ENCODE data around the gene AR. TPM values are rescaled to one million over a fixed set of nuclear protein-coding genes. Genes with fewer than 3 reads are reported as not detected.
A peak's percentile ranks its signal among the peaks of the same experiment; 100 is the strongest.

Gene AR
- total RNA-seq, 1 donor from 2014 or later: 9.0 TPM

DNA sequence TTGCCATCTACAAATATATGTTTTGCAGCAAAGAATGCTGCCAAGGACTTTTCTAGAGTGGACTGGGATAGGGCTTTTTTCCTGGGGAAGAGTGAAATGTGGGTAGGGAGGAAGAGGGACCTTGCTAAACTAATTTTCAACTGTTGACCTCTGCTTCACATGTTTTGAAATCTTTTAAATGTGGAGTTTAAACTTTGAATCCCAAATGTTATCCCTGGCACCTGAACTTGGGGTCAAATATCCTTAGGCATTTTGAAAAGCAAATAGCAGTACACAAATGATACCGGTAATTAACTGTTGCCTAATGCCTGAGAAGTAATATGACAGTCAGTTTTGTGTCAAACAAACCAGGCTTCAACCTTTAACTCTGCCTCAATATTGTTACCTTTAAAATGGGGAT lies 7.3 kb upstream of the AR start:
- peaks cover 1% of the 10 kb centered on the region for H3K9me3 Mint-ChIP-seq (ENCODE audit: unreplicated experiment)
- FAIRE-seq (no peak), DNase-seq (ENCODE audit: low read depth) (no peak)
- no peak overlapping the region for H3K9ac ChIP-seq (ENCODE audit: low read length)
- no peaks in the 10 kb centered on the region for H3K79me2 ChIP-seq (ENCODE audit: insufficient read depth, low read length)
- TF ChIP-seq EZH2 (IDR thresholded peaks at IDR 0.05; ENCODE audit: insufficient read depth, low read length): no peak
- TF ChIP-seq, protein P1, sequence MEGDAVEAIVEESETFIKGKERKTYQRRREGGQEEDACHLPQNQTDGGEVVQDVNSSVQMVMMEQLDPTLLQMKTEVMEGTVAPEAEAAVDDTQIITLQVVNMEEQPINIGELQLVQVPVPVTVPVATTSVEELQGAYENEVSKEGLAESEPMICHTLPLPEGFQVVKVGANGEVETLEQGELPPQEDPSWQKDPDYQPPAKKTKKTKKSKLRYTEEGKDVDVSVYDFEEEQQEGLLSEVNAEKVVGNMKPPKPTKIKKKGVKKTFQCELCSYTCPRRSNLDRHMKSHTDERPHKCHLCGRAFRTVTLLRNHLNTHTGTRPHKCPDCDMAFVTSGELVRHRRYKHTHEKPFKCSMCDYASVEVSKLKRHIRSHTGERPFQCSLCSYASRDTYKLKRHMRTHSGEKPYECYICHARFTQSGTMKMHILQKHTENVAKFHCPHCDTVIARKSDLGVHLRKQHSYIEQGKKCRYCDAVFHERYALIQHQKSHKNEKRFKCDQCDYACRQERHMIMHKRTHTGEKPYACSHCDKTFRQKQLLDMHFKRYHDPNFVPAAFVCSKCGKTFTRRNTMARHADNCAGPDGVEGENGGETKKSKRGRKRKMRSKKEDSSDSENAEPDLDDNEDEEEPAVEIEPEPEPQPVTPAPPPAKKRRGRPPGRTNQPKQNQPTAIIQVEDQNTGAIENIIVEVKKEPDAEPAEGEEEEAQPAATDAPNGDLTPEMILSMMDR (IDR thresholded peaks at IDR 0.05; ENCODE audit: insufficient read depth, low read depth, low read length): no peak
- H3K27ac ChIP-seq (ENCODE audit: low read depth, low read length): no peak overlapping the region
- H3K27me3 ChIP-seq (ENCODE audit: insufficient read depth, low read length): no peaks in the 10 kb centered on the region
- no peaks in the 10 kb centered on the region for H3K36me3 ChIP-seq (ENCODE audit: insufficient read depth, low read length)
- no peak overlapping the region for H2AFZ ChIP-seq (ENCODE audit: low read depth, low read length)
- H3K4me3 Mint-ChIP-seq (ENCODE audit: unreplicated experiment): no peak overlapping the region
- H4K20me1 ChIP-seq (ENCODE audit: insufficient read depth, low read length): no peaks in the 10 kb centered on the region
- no peaks in the 10 kb centered on the region for H3K36me3 Mint-ChIP-seq (ENCODE audit: low read depth, unreplicated experiment)
- no peak overlapping the region for H3K4me2 ChIP-seq (ENCODE audit: low read length)
- H3K9me3 ChIP-seq (ENCODE audit: insufficient read depth, low read depth, low read length): no peaks in the 10 kb centered on the region
- no peaks in the 10 kb centered on the region for H3K27me3 Mint-ChIP-seq (ENCODE audit: low read depth, unreplicated experiment)
- H3K4me3 ChIP-seq (ENCODE audit: insufficient read depth, low read depth, low read length): no peak overlapping the region
- no peak overlapping the region for H3K27ac Mint-ChIP-seq (ENCODE audit: unreplicated experiment)
- H3K4me1 Mint-ChIP-seq (ENCODE audit: low read depth, unreplicated experiment): no peaks in the 10 kb centered on the region
- H3K4me1 ChIP-seq (ENCODE audit: insufficient read depth, low read length): no peaks in the 10 kb centered on the region

- no peak overlapping the region for H3K4me3 ChIP-seq (ENCODE audit: insufficient read depth, low read depth, low read length)
- no peaks in the 10 kb centered on the region for H3K27me3 ChIP-seq (ENCODE audit: insufficient read depth, low read length)
- H4K20me1 ChIP-seq (ENCODE audit: insufficient read depth, low read length): no peaks in the 10 kb centered on the region
- no peaks in the 10 kb centered on the region for H3K4me1 ChIP-seq (ENCODE audit: insufficient read depth, low read length)
- no peaks in the 10 kb centered on the region for H3K36me3 Mint-ChIP-seq (ENCODE audit: low read depth, unreplicated experiment)
- no peaks in the 10 kb centered on the region for H3K27me3 Mint-ChIP-seq (ENCODE audit: low read depth, unreplicated experiment)
- peaks cover 1% of the 10 kb centered on the region for H3K9me3 Mint-ChIP-seq (ENCODE audit: unreplicated experiment)
- no peak for FAIRE-seq
- no peak overlapping the region for H2AFZ ChIP-seq (ENCODE audit: low read depth, low read length)
- no peaks in the 10 kb centered on the region for H3K36me3 ChIP-seq (ENCODE audit: insufficient read depth, low read length)
- H3K79me2 ChIP-seq (ENCODE audit: insufficient read depth, low read length): no peaks in the 10 kb centered on the region
- no peak overlapping the region for H3K9ac ChIP-seq (ENCODE audit: low read length)
- no peak overlapping the region for H3K4me2 ChIP-seq (ENCODE audit: low read length)
- no peak overlapping the region for H3K4me3 Mint-ChIP-seq (ENCODE audit: unreplicated experiment)
- no peaks in the 10 kb centered on the region for H3K9me3 ChIP-seq (ENCODE audit: insufficient read depth, low read depth, low read length)
- no peak for DNase-seq (ENCODE audit: low read depth)
- H3K27ac ChIP-seq (ENCODE audit: low read depth, low read length): no peak overlapping the region
- H3K27ac Mint-ChIP-seq (ENCODE audit: unreplicated experiment): no peak overlapping the region
- TF ChIP-seq EZH2 (IDR thresholded peaks at IDR 0.05; ENCODE audit: insufficient read depth, low read length): no peak
- TF ChIP-seq, protein P1 (IDR thresholded peaks at IDR 0.05; ENCODE audit: insufficient read depth, low read depth, low read length): no peak
- H3K4me1 Mint-ChIP-seq (ENCODE audit: low read depth, unreplicated experiment): no peaks in the 10 kb centered on the region
These were observed 5.4 kb upstream of the AR start for GRCh38 chrX:67538383-67538782.

DNA sequence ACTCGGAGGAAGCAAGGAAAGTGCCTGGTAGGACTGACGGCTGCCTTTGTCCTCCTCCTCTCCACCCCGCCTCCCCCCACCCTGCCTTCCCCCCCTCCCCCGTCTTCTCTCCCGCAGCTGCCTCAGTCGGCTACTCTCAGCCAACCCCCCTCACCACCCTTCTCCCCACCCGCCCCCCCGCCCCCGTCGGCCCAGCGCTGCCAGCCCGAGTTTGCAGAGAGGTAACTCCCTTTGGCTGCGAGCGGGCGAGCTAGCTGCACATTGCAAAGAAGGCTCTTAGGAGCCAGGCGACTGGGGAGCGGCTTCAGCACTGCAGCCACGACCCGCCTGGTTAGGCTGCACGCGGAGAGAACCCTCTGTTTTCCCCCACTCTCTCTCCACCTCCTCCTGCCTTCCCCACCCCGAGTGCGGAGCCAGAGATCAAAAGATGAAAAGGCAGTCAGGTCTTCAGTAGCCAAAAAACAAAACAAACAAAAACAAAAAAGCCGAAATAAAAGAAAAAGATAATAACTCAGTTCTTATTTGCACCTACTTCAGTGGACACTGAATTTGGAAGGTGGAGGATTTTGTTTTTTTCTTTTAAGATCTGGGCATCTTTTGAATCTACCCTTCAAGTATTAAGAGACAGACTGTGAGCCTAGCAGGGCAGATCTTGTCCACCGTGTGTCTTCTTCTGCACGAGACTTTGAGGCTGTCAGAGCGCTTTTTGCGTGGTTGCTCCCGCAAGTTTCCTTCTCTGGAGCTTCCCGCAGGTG lies 637 bp downstream of the AR start:
- H3K9ac ChIP-seq (ENCODE audit: low read length): peak overlapping the region; percentile 60
- FAIRE-seq (no peak), DNase-seq (ENCODE audit: low read depth) (no peak)
- no peak for TF ChIP-seq EZH2 (IDR thresholded peaks at IDR 0.05; ENCODE audit: insufficient read depth, low read length)
- TF ChIP-seq, protein P1 (IDR thresholded peaks at IDR 0.05; ENCODE audit: insufficient read depth, low read depth, low read length): no peak
- Mint-ChIP-seq H3K27ac (ENCODE audit: unreplicated experiment) (peak overlapping the region; percentile 77), H3K4me3 (ENCODE audit: unreplicated experiment) (peak overlapping the region; percentile 89), H3K4me1 (ENCODE audit: low read depth, unreplicated experiment) (peaks cover 4% of the 10 kb centered on the region), H3K36me3 (ENCODE audit: low read depth, unreplicated experiment) (no peaks in the 10 kb centered on the region), H3K27me3 (ENCODE audit: low read depth, unreplicated experiment) (no peaks in the 10 kb centered on the region), H3K9me3 (ENCODE audit: unreplicated experiment) (no peaks in the 10 kb centered on the region)
- peak overlapping the region; percentile 64 for H3K4me3 ChIP-seq (ENCODE audit: insufficient read depth, low read depth, low read length)
- H3K79me2 ChIP-seq (ENCODE audit: insufficient read depth, low read length): no peaks in the 10 kb centered on the region
- no peaks in the 10 kb centered on the region for H3K9me3 ChIP-seq (ENCODE audit: insufficient read depth, low read depth, low read length)
- H2AFZ ChIP-seq (ENCODE audit: low read depth, low read length): peak overlapping the region; percentile 69
- H3K27ac ChIP-seq (ENCODE audit: low read depth, low read length): no peak overlapping the region
- no peaks in the 10 kb centered on the region for H3K36me3 ChIP-seq (ENCODE audit: insufficient read depth, low read length)
- H3K4me2 ChIP-seq (ENCODE audit: low read length): peak overlapping the region; percentile 89
- H3K4me1 ChIP-seq (ENCODE audit: insufficient read depth, low read length): peaks cover 6% of the 10 kb centered on the region
- peaks cover 5% of the 10 kb centered on the region for H4K20me1 ChIP-seq (ENCODE audit: insufficient read depth, low read length)
- H3K27me3 ChIP-seq (ENCODE audit: insufficient read depth, low read length): no peaks in the 10 kb centered on the region
